Gastroesophageal sphincter (tissue), 3 donors: Measurements from ENCODE around the gene CHFR.

Experiments used
- EP300 ChIP-seq: sonication (generic); formaldehyde crosslinking; IDR thresholded peaks from one replicate; pipeline ENCODE4 v1.6.1; 2017; ENCODE audit warnings: antibody characterized with exemption, mild to moderate bottlenecking
- POLR2A ChIP-seq, 2 donors: fragments of 450-650 bp; IDR thresholded peaks; one replicate each; pipeline ENCODE4 v1.6.1; 2017; ENCODE audit warnings: antibody characterized with exemption in 2 of 2, mild to moderate bottlenecking in 2 of 2, moderate library complexity in 1 of 2
- POLR2AphosphoS5 ChIP-seq: sonication (generic); formaldehyde crosslinking; IDR thresholded peaks from one replicate; pipeline ENCODE4 v1.6.1; 2017; ENCODE audit warnings: antibody characterized with exemption
- TF ChIP-seq, protein P1 (sequence below), 4 experiments: fragments of 200-600 bp in 2 of 4; fragments of 450-650 bp in 2 of 4; sonication (generic) in 1 of 4; IDR thresholded peaks; one replicate each; pipeline ENCODE4 v1.5.1; 2017 to 2019; ENCODE audit warnings: antibody characterized with exemption in 4 of 4, mild to moderate bottlenecking in 2 of 4, moderate library complexity in 2 of 4

- TF ChIP-seq EP300 (no peak), POLR2A (IDR thresholded peaks at IDR 0.05) (no peak), POLR2AphosphoS5 (no peak)
- TF ChIP-seq, protein P1, sequence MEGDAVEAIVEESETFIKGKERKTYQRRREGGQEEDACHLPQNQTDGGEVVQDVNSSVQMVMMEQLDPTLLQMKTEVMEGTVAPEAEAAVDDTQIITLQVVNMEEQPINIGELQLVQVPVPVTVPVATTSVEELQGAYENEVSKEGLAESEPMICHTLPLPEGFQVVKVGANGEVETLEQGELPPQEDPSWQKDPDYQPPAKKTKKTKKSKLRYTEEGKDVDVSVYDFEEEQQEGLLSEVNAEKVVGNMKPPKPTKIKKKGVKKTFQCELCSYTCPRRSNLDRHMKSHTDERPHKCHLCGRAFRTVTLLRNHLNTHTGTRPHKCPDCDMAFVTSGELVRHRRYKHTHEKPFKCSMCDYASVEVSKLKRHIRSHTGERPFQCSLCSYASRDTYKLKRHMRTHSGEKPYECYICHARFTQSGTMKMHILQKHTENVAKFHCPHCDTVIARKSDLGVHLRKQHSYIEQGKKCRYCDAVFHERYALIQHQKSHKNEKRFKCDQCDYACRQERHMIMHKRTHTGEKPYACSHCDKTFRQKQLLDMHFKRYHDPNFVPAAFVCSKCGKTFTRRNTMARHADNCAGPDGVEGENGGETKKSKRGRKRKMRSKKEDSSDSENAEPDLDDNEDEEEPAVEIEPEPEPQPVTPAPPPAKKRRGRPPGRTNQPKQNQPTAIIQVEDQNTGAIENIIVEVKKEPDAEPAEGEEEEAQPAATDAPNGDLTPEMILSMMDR (IDR thresholded peaks at IDR 0.05), result no peak
Observed at GRCh38 chr12:132838410-132839080, 48.9 kb downstream of the CHFR start.
